GM23338 (cell line): Measurements from ENCODE around the gene DUS4L. TPM values are rescaled to one million over a fixed set of nuclear protein-coding genes. Genes with fewer than 3 reads are reported as not detected.

ENCODE experiments used
- CREB1 ChIP-seq: fragments of 250-450 bp; sonication (Bioruptor Pico); IDR thresholded peaks from 2 replicates; pipeline ENCODE4 v1.5.0; 2020; ENCODE audit warnings: low read depth, mild to moderate bottlenecking, moderate library complexity
- EZH2phosphoT487 ChIP-seq: fragments of 200-600 bp; sonication (generic); IDR thresholded peaks from one replicate; pipeline ENCODE4 v1.8.1; 2018; ENCODE audit warnings: antibody characterized with exemption; ENCODE audit not compliant: unreplicated experiment
- JUNB ChIP-seq: IDR thresholded peaks from one replicate; pipeline ENCODE4 v1.6.1; 2016; ENCODE audit warnings: antibody characterized with exemption; ENCODE audit not compliant: unreplicated experiment
- STAT1 ChIP-seq: IDR thresholded peaks from one replicate; pipeline ENCODE4 v1.6.1; 2016; ENCODE audit warnings: antibody characterized with exemption; ENCODE audit not compliant: unreplicated experiment
- ZNF114 ChIP-seq: fragments of 250-450 bp; sonication (Bioruptor Pico); IDR thresholded peaks from 2 replicates; pipeline ENCODE4 v1.5.0; 2020; ENCODE audit warnings: mild to moderate bottlenecking, moderate library complexity
- polyA plus RNA-seq: library from polyadenylated mRNA; unstranded; fragments of >200 nt; fragmentation: Nextera tagmentation; extraction: Ambion mirVana; gene quantifications from 2 replicates; pipeline ENCODE4 v1.2.1, GENCODE V29; 2016
- total RNA-seq: library from RNA; depleted of rRNA; stranded (reverse); fragments of >200 nt; shearing (Covaris generic); gene quantifications from 2 replicates; pipeline ENCODE4 v1.2.3, GENCODE V29; 2014
- TF ChIP-seq, protein P1 (sequence below): fragments of 250-450 bp; sonication (Bioruptor Pico); IDR thresholded peaks from 2 replicates; pipeline ENCODE4 v1.5.0; 2020; ENCODE audit warnings: mild to moderate bottlenecking, moderate library complexity
- TF ChIP-seq, protein P2 (sequence below): IDR thresholded peaks from one replicate; pipeline ENCODE4 v1.6.1; 2018; ENCODE audit warnings: antibody characterized with exemption; ENCODE audit not compliant: unreplicated experiment
- TF ChIP-seq, protein P3 (sequence below): IDR thresholded peaks from 2 replicates; pipeline ENCODE4 v1.6.1; 2016; ENCODE audit warnings: antibody characterized with exemption

DUS4L gene
- total and polyA plus RNA-seq, 2 experiments from 2014 or later = 16.7 to 22.9 TPM

- TF ChIP-seq, protein P1, sequence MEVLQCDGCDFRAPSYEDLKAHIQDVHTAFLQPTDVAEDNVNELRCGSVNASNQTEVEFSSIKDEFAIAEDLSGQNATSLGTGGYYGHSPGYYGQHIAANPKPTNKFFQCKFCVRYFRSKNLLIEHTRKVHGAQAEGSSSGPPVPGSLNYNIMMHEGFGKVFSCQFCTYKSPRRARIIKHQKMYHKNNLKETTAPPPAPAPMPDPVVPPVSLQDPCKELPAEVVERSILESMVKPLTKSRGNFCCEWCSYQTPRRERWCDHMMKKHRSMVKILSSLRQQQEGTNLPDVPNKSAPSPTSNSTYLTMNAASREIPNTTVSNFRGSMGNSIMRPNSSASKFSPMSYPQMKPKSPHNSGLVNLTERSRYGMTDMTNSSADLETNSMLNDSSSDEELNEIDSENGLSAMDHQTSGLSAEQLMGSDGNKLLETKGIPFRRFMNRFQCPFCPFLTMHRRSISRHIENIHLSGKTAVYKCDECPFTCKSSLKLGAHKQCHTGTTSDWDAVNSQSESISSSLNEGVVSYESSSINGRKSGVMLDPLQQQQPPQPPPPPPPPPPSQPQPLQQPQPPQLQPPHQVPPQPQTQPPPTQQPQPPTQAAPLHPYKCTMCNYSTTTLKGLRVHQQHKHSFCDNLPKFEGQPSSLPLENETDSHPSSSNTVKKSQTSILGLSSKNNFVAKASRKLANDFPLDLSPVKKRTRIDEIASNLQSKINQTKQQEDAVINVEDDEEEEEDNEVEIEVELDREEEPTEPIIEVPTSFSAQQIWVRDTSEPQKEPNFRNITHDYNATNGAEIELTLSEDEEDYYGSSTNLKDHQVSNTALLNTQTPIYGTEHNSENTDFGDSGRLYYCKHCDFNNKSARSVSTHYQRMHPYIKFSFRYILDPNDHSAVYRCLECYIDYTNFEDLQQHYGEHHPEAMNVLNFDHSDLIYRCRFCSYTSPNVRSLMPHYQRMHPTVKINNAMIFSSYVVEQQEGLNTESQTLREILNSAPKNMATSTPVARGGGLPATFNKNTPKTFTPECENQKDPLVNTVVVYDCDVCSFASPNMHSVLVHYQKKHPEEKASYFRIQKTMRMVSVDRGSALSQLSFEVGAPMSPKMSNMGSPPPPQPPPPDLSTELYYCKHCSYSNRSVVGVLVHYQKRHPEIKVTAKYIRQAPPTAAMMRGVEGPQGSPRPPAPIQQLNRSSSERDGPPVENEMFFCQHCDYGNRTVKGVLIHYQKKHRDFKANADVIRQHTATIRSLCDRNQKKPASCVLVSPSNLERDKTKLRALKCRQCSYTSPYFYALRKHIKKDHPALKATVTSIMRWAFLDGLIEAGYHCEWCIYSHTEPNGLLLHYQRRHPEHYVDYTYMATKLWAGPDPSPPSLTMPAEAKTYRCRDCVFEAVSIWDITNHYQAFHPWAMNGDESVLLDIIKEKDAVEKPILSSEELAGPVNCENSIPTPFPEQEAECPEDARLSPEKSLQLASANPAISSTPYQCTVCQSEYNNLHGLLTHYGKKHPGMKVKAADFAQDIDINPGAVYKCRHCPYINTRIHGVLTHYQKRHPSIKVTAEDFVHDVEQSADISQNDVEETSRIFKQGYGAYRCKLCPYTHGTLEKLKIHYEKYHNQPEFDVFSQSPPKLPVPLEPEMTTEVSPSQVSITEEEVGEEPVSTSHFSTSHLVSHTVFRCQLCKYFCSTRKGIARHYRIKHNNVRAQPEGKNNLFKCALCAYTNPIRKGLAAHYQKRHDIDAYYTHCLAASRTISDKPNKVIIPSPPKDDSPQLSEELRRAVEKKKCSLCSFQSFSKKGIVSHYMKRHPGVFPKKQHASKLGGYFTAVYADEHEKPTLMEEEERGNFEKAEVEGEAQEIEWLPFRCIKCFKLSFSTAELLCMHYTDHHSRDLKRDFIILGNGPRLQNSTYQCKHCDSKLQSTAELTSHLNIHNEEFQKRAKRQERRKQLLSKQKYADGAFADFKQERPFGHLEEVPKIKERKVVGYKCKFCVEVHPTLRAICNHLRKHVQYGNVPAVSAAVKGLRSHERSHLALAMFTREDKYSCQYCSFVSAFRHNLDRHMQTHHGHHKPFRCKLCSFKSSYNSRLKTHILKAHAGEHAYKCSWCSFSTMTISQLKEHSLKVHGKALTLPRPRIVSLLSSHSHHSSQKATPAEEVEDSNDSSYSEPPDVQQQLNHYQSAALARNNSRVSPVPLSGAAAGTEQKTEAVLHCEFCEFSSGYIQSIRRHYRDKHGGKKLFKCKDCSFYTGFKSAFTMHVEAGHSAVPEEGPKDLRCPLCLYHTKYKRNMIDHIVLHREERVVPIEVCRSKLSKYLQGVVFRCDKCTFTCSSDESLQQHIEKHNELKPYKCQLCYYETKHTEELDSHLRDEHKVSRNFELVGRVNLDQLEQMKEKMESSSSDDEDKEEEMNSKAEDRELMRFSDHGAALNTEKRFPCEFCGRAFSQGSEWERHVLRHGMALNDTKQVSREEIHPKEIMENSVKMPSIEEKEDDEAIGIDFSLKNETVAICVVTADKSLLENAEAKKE (CRISPR knock-in tag) = no peak
- no peak for TF ChIP-seq STAT1
- no peak for TF ChIP-seq CREB1 (CRISPR knock-in tag)
- no peak for TF ChIP-seq ZNF114 (CRISPR knock-in tag)
- TF ChIP-seq, protein P2, sequence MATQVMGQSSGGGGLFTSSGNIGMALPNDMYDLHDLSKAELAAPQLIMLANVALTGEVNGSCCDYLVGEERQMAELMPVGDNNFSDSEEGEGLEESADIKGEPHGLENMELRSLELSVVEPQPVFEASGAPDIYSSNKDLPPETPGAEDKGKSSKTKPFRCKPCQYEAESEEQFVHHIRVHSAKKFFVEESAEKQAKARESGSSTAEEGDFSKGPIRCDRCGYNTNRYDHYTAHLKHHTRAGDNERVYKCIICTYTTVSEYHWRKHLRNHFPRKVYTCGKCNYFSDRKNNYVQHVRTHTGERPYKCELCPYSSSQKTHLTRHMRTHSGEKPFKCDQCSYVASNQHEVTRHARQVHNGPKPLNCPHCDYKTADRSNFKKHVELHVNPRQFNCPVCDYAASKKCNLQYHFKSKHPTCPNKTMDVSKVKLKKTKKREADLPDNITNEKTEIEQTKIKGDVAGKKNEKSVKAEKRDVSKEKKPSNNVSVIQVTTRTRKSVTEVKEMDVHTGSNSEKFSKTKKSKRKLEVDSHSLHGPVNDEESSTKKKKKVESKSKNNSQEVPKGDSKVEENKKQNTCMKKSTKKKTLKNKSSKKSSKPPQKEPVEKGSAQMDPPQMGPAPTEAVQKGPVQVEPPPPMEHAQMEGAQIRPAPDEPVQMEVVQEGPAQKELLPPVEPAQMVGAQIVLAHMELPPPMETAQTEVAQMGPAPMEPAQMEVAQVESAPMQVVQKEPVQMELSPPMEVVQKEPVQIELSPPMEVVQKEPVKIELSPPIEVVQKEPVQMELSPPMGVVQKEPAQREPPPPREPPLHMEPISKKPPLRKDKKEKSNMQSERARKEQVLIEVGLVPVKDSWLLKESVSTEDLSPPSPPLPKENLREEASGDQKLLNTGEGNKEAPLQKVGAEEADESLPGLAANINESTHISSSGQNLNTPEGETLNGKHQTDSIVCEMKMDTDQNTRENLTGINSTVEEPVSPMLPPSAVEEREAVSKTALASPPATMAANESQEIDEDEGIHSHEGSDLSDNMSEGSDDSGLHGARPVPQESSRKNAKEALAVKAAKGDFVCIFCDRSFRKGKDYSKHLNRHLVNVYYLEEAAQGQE = no peak
- TF ChIP-seq EZH2phosphoT487 = no peak
- TF ChIP-seq, protein P3, sequence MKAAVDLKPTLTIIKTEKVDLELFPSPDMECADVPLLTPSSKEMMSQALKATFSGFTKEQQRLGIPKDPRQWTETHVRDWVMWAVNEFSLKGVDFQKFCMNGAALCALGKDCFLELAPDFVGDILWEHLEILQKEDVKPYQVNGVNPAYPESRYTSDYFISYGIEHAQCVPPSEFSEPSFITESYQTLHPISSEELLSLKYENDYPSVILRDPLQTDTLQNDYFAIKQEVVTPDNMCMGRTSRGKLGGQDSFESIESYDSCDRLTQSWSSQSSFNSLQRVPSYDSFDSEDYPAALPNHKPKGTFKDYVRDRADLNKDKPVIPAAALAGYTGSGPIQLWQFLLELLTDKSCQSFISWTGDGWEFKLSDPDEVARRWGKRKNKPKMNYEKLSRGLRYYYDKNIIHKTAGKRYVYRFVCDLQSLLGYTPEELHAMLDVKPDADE = no peak
- no peak for TF ChIP-seq JUNB
These were observed 29.2 kb downstream of the DUS4L start (continued) for GRCh38 chr7:107593025-107593410.
